T follicular helper cell (primary cell): ENCODE results near the gene PLCH1.

Experiments
- DNase-seq: peaks from one replicate; pipeline ENCODE4 v3.0.0-alpha.2; 2020; ENCODE audit warnings: low read depth

The PLCH1 gene

DNA sequence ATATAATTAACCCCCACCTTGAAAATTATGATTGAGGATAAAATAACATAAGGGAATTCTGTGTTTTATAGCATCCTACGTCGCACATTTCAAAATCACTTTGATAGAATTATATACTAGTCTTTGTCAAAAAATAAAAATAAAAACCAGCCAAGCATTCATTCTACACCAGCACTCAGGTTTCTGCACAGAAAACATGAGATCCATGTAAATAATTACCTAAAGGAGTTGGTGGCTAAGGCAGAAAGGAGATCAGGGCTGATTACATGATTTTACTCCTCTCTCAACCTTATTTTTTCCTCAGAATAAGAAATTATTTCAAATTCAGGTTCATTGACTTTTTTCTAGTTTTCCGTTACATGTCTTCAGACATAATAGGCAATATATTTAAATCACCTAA is 194.5 kb downstream of the PLCH1 start:
- DNase-seq = no peak

GRCh38 chr3:155549087-155549486 is 195.8 kb downstream of the PLCH1 start:
- no peak for DNase-seq

DNA sequence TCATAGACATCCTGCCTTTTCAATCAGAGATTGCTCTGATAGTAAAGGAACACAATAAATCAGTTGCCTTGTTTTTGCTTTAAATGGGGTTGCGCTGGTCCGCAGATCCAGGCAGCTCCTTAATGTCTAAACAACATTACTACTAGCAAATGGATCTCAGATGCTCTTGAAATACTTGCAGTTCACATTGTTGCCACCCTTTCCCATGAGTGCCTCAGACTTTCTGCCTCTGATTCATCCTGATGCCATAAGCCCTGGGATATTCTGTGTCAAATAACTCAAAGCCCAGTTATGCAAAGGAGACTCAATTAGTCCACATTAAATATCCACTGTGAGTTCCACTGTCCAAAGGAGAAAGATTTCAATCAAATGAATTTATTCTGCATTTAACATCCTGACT is 196.7 kb downstream of the PLCH1 start:
- no peak for DNase-seq

- DNase-seq = no peak
Measured at GRCh38 chr3:155535098-155535497, 209.8 kb downstream of the PLCH1 start.

DNA sequence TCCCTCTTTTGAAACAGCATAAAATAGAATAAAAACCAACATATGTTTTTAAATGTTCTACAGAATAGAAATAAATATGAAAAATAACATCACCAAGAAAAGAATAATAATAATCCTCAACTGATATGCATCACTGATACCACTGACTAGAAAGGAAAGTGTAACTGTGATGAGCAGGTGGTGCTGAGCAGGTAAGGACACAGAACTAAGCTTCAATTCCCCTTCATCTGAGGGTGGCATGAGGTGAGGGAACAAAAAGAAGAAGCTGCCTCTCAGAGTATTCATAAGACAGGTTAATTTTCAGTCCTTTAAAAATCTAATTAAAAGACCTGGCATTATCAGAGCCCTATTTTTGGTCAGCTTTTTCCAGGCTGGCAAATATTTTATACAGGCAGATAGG is 216.3 kb downstream of the PLCH1 start:
- no peak for DNase-seq

- no peak for DNase-seq
Measured at GRCh38 chr3:155525324-155525833, 219.5 kb downstream of the PLCH1 start.

GRCh38 chr3:155520463-155520862 is 224.4 kb downstream of the PLCH1 start:
- no peak for DNase-seq

GRCh38 chr3:155519078-155519477 is 225.8 kb downstream of the PLCH1 start:
- no peak for DNase-seq

DNA sequence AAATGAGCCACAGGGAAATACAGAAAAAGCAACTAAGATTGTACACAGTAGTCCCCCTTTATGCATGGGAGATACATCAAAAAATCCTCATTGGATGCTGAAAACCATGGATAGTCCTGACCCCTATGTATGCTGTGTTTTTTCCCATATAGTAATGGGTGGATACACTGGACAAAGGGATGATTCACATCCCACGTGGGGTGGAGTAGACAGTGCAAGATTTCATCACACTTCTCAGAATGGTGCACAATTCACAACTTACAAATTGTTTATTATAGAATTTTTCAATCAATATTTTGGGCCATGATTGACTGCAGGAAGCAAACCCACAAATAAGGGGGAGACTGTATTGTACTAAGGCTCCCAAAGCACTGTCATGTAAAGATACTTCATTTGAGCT is 227.0 kb downstream of the PLCH1 start:
- no peak for DNase-seq

DNA sequence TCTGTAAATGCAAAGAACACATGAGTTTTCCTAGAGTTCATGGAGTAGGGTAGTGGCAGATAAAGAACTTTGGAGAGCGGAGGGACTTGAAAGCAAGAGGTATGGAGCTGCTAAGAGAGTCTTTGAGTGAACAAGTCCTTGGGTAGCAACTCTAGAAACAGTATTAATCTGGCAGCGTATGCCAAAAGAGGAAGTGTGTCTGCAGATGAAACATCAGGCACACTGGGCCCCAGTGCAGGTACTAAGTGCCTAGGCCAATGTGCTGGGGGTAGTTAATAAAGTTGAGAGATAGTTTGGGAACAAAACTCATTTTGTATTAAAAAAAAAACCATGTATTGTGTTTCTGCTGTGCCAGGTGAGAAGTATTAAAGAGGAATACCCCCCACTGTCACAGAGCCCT is 228.4 kb downstream of the PLCH1 start:
- DNase-seq = no peak

GRCh38 chr3:155512867-155513261 is 232.0 kb downstream of the PLCH1 start:
- no peak for DNase-seq

DNA sequence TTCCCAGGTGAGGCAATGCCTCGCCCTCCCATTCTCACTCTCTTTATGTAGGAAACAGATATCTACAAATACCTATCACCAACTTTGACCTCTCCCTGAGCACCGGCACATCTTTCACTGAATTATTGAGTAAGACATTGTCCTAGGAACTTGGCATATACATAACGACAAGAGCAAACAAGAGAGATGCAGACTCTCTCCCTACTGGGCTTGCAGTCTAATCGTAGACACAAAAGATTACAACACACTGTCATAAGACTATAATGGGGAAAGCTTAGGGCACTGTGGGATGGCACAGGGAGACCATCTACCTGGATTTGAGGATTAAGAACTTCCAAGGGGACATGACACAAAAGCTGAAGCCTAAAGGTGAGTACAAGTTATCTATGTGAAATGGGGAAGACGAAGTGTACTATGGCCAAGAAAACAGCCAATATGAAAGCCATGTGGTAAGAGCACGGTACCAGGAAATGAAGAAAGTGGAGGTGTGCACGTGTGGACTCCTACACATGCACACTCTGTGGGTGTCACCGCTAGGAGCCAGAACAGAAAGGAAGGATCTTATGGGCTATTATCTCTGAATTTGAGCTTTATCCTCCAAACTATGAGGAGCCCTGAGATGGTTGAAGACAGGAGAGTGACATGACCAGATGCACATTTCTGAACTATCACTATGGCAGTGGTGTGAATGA is 232.6 kb downstream of the PLCH1 start:
- DNase-seq = no peak

DNA sequence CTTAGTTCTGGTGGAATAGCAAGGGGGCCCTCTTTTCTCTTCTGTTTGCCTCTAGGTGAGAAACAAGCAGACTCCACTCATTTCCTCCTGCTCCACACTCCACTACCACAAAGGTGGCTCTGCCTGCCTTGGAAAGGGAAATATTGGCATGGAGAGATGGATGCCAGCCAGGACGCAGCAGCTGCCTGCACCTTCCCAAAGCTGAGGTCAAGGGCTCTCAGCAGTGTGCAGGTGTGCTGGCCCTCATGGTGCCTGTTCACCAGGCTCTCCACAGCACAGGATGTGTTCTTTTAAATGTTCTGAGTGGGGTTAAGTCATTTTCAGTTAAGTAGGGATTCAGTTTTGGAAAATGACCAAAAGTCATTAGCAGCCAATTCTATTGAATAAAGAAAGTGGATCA is 240.2 kb downstream of the PLCH1 start:
- no peak for DNase-seq

GRCh38 chr3:155502630-155503029 is 242.2 kb downstream of the PLCH1 start:
- DNase-seq = no peak

DNA sequence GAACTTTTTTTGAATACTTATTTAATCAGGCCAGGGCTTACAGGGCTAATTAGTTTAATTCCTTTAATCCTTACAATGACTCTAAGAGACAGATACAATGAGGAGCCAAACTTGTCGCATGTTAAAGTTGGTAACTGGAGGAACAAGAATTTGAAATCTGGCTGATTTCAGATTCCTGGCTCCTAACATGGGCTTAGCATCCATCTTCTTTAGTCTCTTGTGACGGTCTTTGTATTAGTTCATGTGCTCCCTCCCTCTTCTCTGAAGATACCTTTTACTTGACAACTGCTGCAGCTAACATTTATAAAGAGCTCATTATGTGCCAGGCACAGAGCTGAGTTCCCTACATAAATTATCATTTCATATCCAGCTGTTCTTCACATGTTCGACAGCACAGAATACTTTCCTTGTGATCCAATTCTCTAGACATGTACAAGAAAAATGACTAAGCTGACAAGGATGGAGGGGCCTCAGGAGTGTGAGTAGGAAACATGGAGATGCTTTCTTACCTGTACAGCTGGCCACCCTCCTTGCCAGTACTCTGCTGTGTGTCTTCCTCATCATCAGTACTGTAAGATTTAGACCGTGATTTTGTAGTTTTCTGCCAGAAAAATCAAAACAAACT is 244.6 kb downstream of the PLCH1 start:
- DNase-seq = no peak

- DNase-seq = no peak
Measured at GRCh38 chr3:155497930-155498647, 246.8 kb downstream of the PLCH1 start.

DNA sequence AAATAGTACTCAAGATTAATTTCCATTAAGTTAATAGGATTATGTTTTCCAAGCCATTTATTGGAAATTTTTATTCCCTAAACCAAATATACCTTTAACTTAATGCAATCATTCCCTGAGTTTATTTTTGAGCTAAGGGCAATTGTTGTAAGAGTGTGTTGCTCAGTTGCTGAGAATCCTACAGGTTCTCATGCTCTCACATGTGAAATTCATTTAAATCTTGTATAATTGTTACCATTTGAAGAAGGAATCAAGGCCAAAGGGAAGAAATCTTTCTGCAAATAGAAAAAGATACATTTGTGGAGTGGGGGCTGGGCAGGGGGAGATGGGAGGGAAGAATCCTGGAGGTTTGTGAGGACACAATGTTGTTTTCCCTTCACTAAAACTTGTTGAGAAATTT is 248.7 kb downstream of the PLCH1 start:
- no peak for DNase-seq

GRCh38 chr3:155495387-155495786 is 249.5 kb downstream of the PLCH1 start:
- no peak for DNase-seq

DNA sequence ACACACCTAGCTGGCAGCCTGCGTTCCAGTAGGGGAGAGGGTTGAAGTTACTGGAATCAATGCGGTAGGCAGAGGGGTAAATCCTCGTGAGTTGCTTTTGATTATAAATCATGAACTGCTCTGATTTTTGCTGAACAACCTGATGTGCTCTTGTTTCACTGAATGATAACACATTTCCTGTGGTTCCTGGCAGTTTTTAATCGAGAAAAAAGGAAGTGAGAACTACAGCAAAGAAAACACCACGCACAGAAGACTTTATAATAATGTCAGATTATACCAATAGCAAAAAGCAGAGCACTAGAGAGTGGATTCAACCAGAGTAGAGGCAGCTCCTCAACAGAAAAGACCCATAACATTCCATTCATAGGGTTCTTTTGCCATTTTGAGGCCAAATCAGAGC is 250.5 kb downstream of the PLCH1 start:
- DNase-seq = no peak

- DNase-seq = no peak
Measured at GRCh38 chr3:155492841-155493240, 252.0 kb downstream of the PLCH1 start.

GRCh38 chr3:155491696-155492095 is 253.2 kb downstream of the PLCH1 start:
- DNase-seq = no peak

- no peak for DNase-seq
Measured at GRCh38 chr3:155488671-155489070, 256.2 kb downstream of the PLCH1 start.

GRCh38 chr3:155485897-155486296 is 259.0 kb downstream of the PLCH1 start:
- no peak for DNase-seq
